Stomach (tissue), 9 donors: Measurements from ENCODE around the gene GLYR1. TPM values are rescaled to one million over a fixed set of nuclear protein-coding genes. Genes with fewer than 3 reads are reported as not detected.

Experiments used
- DNase-seq, 2 donors: peaks; one replicate each; pipeline versions ENCODE4 v3.0.0 to v3.0.0-alpha.2; 2013 to 2019
- H3K27ac ChIP-seq, 5 donors: fragments of 200-600 bp in 4 of 5; sonication (generic) in 4 of 5; one replicate each; pipeline ENCODE4 v1.5.1; 2013 to 2019; ENCODE audit warnings: mild to moderate bottlenecking in 1 of 5, moderate library complexity in 1 of 5
- H3K27me3 ChIP-seq, 3 donors: fragments of 200-600 bp; sonication (generic); one replicate each; pipeline ENCODE4 v1.5.1; 2017 to 2019; ENCODE audit warnings: mixed run types in 1 of 3
- H3K36me3 ChIP-seq, 4 donors: fragments of 200-600 bp; sonication (generic); 1 replicate in 3 of 4; 2 replicates in 1 of 4; pipeline ENCODE4 v1.5.1; 2016 to 2019
- H3K4me1 ChIP-seq, 4 donors: fragments of 200-600 bp; sonication (generic); one replicate each; pipeline ENCODE4 v1.5.1; 2016 to 2019
- H3K4me3 ChIP-seq, 4 donors: fragments of 200-600 bp; sonication (generic) in 3 of 4; one replicate each; pipeline ENCODE4 v1.5.1; 2016 to 2019; ENCODE audit warnings: mild to moderate bottlenecking in 1 of 4
- H3K9me3 ChIP-seq, 4 donors: fragments of 200-600 bp; sonication (generic); one replicate each; pipeline ENCODE4 v1.5.1; 2016 to 2019
- EP300 ChIP-seq: sonication (generic); formaldehyde crosslinking; IDR thresholded peaks from one replicate; pipeline ENCODE4 v1.6.1; 2017; ENCODE audit warnings: antibody characterized with exemption
- POLR2A ChIP-seq, 4 donors: fragments of 450-650 bp; IDR thresholded peaks; one replicate each; pipeline ENCODE4 v1.6.1; 2016; ENCODE audit warnings: antibody characterized with exemption in 4 of 4, control low read depth in 2 of 4, mild to moderate bottlenecking in 1 of 4, moderate library complexity in 1 of 4
- POLR2AphosphoS5 ChIP-seq, 3 donors: sonication (generic); formaldehyde crosslinking; IDR thresholded peaks; one replicate each; pipeline ENCODE4 v1.6.1; 2016; ENCODE audit warnings: antibody characterized with exemption in 3 of 3
- WGBS, 5 donors: extraction: QIAGEN DNeasy Blood & Tissue Kit in 3 of 5; methylation state at CpG; one replicate each; pipeline versions ENCODE4 v1.1.5 to v1.1.7; 2013 to 2018; 5-methylcytosine and 5-hydroxymethylcytosine counted together
- intact Hi-C: fragments of 100-400 bp; cut with DNase I; formaldehyde crosslinking; loops from one replicate; pipeline ENCODE4 v1.15.1; 2023; ENCODE audit warnings: low total_unique reads
- polyA plus RNA-seq, 3 donors: library from polyadenylated mRNA; stranded (reverse); fragments of 200-250 nt; gene quantifications; one replicate each; pipeline ENCODE4 v1.2.3, GENCODE V29; 2013
- total RNA-seq, 5 donors: library from RNA; depleted of rRNA; stranded (reverse); fragments of >200 nt; gene quantifications; one replicate each; pipeline versions ENCODE4 v1.1.0 to v1.2.3, GENCODE V29; 2014 to 2016
- TF ChIP-seq, protein P1 (sequence below), 7 experiments: fragments of 450-650 bp in 4 of 7; fragments of 200-600 bp in 3 of 7; sonication (generic) in 3 of 7; IDR thresholded peaks; one replicate each; pipeline ENCODE4 v1.5.1; 2016 to 2019; ENCODE audit warnings: antibody characterized with exemption in 7 of 7, control low read depth in 2 of 7, mild to moderate bottlenecking in 1 of 7
- donor health status: healthy with polysubstance abuse.
- donor health status: Bipolar disorder and iron deficiency.
- donor health status: healthy.

Gene GLYR1
- total and polyA plus RNA-seq, 8 donors: 29.3 to 187 (median 62.8) TPM

DNA sequence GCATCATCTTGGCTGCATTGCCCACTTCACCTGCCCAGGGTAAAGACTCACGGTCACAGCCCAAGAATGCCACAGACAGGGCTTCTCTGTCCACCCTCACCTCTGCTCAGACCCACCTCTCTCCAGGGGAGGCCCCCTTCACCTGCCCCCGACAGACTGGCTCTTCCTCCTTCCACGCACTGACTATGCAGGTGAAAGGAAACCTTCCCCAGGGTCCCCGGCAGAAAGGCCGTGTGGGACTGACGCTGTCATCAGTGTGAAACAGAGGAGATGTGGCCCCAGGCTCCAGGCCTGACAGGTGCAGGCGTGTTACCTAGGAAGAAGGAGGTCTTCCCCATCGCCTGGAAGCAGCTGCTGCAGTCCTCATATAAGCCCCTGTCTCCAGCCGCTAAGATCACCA lies 35.3 kb downstream of the GLYR1 start:
- 89 to 92% (median 90%) methylated on average over 9 of the region's 9 CpGs for WGBS, 5 donors

DNA sequence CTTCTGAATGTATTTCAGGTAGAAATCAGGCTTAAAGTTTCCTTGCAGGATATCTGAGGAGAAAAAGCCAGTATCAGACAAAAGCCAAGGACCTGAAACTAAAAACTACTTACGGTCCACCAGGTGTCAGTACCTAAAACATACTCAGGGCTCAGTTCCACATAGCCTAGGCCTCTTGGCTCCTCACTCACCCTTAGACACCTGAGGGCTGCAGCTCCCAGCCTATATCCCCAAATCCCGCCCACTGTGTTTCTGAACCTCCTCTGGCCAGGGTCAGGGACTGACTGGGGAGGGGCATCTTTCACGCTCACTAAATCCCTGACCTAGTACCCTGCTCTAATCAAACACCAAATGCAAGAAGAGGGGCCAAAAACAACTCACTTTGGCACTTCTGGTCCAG lies 35.8 kb downstream of the GLYR1 start:
- H3K4me1 ChIP-seq: peaks cover 0 to 22% (median 14%) of the 10 kb centered on the region in 4 donors
- no peaks in the 10 kb centered on the region for H3K27me3 ChIP-seq
- DNase-seq: no peak
- 89 to 95% (median 94%) methylated on average over 3 of the region's 3 CpGs for WGBS, 5 donors
- TF ChIP-seq POLR2A (IDR thresholded peaks at IDR 0.05): no peak
- no peak overlapping the region for H3K4me3 ChIP-seq
- peaks cover 70 to 100% (median 100%) of the 10 kb centered on the region in 4 donors for H3K36me3 ChIP-seq
- H3K9me3 ChIP-seq: no peaks in the 10 kb centered on the region
- no peak overlapping the region for H3K27ac ChIP-seq
- intact Hi-C loops: no loop called here

More for the DNA sequence above, 35.3 kb downstream of the GLYR1 start:
- no peak for TF ChIP-seq EP300
- TF ChIP-seq, protein P1, sequence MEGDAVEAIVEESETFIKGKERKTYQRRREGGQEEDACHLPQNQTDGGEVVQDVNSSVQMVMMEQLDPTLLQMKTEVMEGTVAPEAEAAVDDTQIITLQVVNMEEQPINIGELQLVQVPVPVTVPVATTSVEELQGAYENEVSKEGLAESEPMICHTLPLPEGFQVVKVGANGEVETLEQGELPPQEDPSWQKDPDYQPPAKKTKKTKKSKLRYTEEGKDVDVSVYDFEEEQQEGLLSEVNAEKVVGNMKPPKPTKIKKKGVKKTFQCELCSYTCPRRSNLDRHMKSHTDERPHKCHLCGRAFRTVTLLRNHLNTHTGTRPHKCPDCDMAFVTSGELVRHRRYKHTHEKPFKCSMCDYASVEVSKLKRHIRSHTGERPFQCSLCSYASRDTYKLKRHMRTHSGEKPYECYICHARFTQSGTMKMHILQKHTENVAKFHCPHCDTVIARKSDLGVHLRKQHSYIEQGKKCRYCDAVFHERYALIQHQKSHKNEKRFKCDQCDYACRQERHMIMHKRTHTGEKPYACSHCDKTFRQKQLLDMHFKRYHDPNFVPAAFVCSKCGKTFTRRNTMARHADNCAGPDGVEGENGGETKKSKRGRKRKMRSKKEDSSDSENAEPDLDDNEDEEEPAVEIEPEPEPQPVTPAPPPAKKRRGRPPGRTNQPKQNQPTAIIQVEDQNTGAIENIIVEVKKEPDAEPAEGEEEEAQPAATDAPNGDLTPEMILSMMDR (IDR thresholded peaks at IDR 0.05): no peak
- TF ChIP-seq POLR2A (IDR thresholded peaks at IDR 0.05): no peak
- TF ChIP-seq POLR2AphosphoS5 (IDR thresholded peaks at IDR 0.05): no peak
- Histone ChIP-seq H3K27me3 (no peaks in the 10 kb centered on the region), H3K36me3 (peaks cover 70 to 100% (median 100%) of the 10 kb centered on the region in 4 donors), H3K9me3 (no peaks in the 10 kb centered on the region), H3K27ac (no peak overlapping the region), H3K4me1 (peaks cover 0 to 22% (median 14%) of the 10 kb centered on the region in 4 donors), H3K4me3 (no peak overlapping the region)
- intact Hi-C loops: no loop called here
- DNase-seq: no peak

GRCh38 chr16:4806280-4806679 lies 40.8 kb downstream of the GLYR1 start:
- Histone ChIP-seq H3K36me3 (peaks cover 42 to 74% (median 72%) of the 10 kb centered on the region in 4 donors), H3K27ac (no peak overlapping the region), H3K9me3 (no peaks in the 10 kb centered on the region), H3K4me3 (no peak overlapping the region), H3K4me1 (peaks cover 16 to 35% (median 28%) of the 10 kb centered on the region in 4 donors), H3K27me3 (no peaks in the 10 kb centered on the region)
- DNase-seq: no peak
- TF ChIP-seq, protein P1 (IDR thresholded peaks at IDR 0.05): no peak
- TF ChIP-seq EP300 (no peak), POLR2A (IDR thresholded peaks at IDR 0.05) (no peak), POLR2AphosphoS5 (IDR thresholded peaks at IDR 0.05) (no peak)
- intact Hi-C loops: no loop called here
- WGBS, 5 donors: 91 to 97% (median 94%) methylated on average over 6 of the region's 6 CpGs

- Histone ChIP-seq H3K9me3 (no peaks in the 10 kb centered on the region), H3K36me3 (peaks cover 35 to 64% (median 62%) of the 10 kb centered on the region in 4 donors), H3K4me1 (peaks cover 27 to 45% (median 39%) of the 10 kb centered on the region in 4 donors), H3K27ac (peak overlapping the region in 3 of 5 donors; percentile 35 to 46 (median 44)), H3K4me3 (no peak overlapping the region), H3K27me3 (no peaks in the 10 kb centered on the region)
- no peak for DNase-seq
- WGBS, 5 donors: 60 to 70% (median 65%) methylated on average over 11 of the region's 11 CpGs
- TF ChIP-seq POLR2AphosphoS5 (IDR thresholded peaks at IDR 0.05): no peak
- TF ChIP-seq, protein P1 (IDR thresholded peaks at IDR 0.05): peak in 1 of 7 experiments; percentile 9
- intact Hi-C loops: no loop called here
Observed at GRCh38 chr16:4805231-4805630, 41.9 kb downstream of the GLYR1 start.
